Measurements from ENCODE around the gene HMX1.

The HMX1 gene

GRCh38 chr4:8910100-8910821 lies 38.6 kb upstream of the HMX1 start:
- DNase-seq (ENCODE audit: low spot score): no peak

GRCh38 chr4:8909548-8909947 lies 37.9 kb upstream of the HMX1 start:
- DNase-seq (ENCODE audit: low spot score): no peak

DNA sequence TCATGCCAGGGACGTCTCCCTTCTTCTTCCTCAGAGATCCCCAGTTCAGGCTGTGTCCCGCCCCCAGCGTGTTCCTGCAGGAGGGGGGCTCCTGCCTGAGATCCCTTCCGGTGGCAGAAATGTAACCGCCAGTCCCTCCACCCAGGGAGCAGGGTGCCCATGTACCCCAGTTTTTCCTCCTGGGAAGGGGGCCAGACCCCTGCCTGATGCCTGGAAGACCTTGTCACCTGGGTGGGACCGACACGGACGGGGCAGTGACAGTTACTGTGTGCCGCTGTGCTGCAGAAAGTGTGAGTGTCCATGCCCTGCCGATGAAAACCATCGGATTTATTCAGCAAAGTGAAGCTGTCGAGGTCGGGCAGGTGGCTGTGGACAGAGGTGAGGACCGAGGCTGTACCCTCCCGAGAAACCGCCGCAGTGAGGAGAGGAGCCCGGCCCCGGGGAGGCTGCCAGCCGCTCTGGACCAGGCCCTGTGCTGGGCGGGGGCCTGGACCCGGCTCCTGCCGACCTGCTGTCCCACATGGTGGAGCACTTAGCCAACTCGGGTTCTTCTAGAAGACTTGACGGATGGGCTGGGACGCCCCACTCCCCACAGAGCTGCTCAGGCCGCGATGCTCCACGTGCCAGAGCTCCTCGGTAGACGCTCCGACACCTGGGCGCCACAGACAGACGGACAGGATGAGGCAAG lies 36.7 kb upstream of the HMX1 start:
- DNase-seq (ENCODE audit: low spot score): no peak

DNA sequence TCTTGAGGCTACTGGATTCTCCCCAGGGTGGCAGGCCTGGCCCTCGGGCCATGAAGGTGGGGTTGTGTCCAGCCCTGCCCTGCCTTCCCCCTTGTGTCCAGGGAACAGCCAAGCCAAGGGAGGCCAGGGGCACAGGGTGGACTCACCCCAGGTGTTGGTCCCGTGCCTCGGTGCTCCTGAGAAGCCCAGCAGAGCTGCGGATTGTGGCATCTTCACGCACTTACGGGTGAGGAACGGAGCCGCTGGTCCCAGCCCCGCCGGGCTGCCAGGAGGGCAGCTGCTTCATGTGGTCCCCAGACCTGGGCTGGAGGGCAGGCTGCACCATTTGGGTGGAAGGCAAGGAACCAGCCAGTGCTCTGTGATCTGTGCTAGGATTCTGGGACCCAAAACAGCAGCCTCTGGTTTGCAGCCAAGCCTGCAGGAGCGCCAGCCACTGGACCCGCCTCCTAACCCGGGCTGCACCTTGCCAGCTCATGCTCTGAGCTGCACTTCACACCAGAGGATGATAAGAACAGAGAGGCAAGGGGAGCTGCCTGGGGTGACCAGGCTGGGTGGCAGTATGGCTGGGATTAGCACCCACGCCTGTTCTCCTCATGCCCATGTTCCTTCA lies 36.1 kb upstream of the HMX1 start:
- no peak for DNase-seq (ENCODE audit: low spot score)

DNA sequence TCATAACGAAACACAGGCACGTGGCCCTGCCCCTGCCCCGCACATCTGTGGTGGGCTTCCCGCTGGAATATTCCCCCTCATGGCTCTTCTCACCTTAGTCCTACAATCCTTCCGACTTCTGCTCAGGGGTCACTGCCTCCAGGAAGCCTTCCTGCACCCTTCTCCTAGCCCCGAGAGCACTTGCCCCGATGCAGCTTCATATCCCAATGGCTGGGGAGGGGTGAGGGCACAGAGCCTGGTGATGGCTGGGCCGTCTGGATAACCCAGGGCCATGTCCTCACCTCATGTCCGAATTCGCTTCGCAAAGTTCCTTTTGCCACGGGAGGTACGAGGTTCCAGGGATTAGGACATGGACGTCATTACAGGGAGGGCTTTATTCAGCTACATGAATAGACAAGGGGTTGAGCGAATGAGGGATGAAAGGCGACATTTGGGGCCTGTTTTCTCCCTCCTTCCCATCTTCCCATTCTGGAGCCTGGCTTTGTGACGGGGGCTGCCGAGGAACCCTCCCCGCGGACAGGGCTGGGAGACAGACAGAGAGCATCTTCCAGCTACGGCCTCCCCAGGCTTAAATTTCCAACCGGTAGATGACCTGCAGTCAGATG lies 35.5 kb upstream of the HMX1 start:
- no peak for DNase-seq (ENCODE audit: low spot score)

- DNase-seq (ENCODE audit: low spot score): no peak
Measured at GRCh38 chr4:8906668-8906970, 35.0 kb upstream of the HMX1 start.

DNA sequence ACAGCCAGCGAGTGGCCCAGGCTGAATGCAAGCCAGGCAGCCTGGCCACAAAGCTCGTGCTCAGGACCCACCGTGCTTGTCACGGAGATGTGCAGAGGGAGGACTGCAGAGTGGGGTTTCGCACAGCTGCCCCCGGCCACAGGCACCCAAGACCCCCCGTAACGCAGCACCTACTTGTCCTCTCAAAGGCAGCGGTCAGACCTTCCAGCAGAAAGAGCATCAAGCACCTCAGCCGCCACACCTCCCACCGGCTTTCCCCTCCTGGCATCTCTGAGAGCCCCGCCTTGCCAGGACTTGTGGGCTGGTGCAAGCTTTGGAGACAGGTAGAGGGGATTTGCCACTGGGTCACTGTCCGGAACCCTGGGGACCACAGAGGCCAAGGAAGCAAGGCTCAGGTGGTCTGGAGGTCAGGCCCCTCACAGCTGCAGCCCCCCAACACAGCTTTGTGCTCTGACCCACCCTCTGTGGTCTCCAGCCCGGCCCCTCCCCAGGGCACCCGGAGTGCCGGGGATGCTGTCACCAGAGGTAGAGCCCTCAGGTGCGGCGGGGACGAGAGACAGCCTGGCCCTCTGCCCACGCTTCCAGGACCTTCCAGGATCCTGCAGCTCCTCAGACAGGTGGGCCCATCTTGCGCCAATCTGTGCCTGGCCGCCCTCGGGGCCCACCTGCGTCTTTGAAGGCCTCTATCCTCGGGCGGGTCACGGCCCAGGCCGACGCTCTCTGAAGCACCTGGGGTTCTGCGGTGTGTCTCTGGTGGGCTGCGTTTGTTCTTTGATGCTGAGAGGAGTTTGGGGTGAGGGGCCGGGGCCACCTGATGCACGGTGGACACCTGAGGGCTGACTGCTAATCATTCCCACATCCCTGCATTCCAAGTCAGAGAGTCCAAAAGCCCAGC lies 34.4 kb upstream of the HMX1 start:
- no peak for DNase-seq (ENCODE audit: low spot score)

- DNase-seq (ENCODE audit: low spot score): no peak
Measured at GRCh38 chr4:8905226-8905772, 33.7 kb upstream of the HMX1 start.

GRCh38 chr4:8904666-8905065 lies 33.0 kb upstream of the HMX1 start:
- DNase-seq (ENCODE audit: low spot score): no peak

GRCh38 chr4:8904041-8904501 lies 32.4 kb upstream of the HMX1 start:
- no peak for DNase-seq (ENCODE audit: low spot score)

- DNase-seq (ENCODE audit: low spot score): no peak
Measured at GRCh38 chr4:8901335-8901734, 29.7 kb upstream of the HMX1 start.

- DNase-seq (ENCODE audit: low spot score): no peak
Measured at GRCh38 chr4:8900588-8900987, 28.9 kb upstream of the HMX1 start.

DNA sequence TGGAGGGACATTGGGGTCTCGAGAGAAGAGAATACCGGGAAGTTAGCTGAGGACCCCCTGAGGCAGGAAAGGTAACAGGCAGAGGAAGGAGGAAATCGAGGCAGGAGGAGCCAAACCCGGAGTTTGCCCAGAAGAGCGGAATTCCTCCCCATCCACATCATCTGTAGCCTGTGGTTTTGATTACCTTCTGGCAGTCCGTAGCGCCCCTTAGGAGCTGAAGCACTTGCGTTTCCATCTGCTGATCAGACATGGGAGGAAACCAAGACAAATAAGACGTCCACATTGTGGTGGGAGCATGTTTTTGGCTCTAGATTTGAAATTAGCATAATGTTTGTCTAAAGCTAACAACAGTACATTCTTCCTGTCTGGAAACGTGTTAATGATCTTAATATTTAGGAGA lies 26.8 kb upstream of the HMX1 start:
- DNase-seq (ENCODE audit: low spot score): no peak

- no peak for DNase-seq (ENCODE audit: low spot score)
Measured at GRCh38 chr4:8897251-8898167, 25.9 kb upstream of the HMX1 start.

- no peak for DNase-seq (ENCODE audit: low spot score)
Measured at GRCh38 chr4:8896506-8896905, 24.9 kb upstream of the HMX1 start.

- DNase-seq (ENCODE audit: low spot score): no peak
Measured at GRCh38 chr4:8896071-8896470, 24.4 kb upstream of the HMX1 start.

DNA sequence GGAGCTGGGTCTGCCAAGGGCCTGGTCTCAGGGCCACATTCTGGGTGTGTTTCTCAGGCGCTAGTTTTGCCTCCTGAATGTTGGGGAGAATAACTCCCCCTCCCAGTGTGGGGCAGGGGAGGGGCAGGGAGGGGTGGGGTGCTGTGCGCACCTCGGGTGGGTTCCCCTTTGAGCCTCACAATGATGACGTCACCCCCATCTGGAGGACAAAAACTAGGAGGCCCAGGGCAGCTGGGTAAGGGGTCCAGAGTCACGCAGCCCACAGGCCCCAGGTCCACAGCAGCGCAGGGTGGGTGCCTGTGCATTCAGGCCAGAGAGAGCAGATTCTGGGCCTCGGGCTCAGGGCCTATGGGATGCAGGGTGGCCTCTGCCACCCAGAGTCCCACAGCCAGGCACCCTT lies 23.7 kb upstream of the HMX1 start:
- DNase-seq (ENCODE audit: low spot score): no peak

- DNase-seq (ENCODE audit: low spot score): no peak
Measured at GRCh38 chr4:8894424-8894816, 22.8 kb upstream of the HMX1 start.

DNA sequence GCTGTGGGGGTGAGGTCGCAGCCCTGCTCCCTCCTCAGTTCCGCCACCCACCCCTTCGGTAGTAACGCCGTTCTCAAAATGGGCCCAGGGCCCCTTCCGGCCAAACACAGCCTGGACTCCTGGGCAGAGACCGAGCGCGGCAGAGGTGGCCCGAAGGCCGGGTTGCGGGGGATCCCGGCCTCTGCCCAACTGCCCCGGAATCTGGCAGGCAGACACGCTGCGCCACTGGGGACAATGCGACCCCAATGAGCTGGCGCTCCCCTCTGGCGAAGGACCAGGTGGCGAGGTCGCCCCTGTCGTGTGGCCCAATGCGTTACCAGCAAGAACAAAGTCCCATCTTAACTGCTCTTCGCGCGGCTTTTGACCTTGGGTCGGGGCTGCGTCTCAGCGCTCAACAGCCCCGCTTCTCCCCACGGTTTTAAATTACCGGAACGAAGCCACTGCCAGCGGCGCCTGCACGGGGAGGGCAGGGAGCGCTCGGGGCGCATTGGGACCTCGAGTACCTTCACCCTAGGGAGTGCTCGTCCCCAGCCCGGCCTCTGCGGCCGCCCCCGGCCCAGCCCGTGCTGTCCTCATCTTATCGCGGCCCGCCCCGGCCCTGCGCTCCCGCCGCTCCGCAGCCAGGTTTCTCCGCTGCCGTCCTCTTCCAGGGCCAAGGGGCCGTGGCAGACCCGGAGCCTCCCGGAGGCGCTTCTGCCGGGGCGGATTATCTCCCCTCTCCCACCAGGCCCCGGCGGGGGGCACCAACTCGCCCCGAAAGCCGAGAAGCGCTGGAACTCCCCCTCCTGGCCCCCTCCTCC lies 22.2 kb upstream of the HMX1 start:
- no peak for DNase-seq (ENCODE audit: low spot score)

DNA sequence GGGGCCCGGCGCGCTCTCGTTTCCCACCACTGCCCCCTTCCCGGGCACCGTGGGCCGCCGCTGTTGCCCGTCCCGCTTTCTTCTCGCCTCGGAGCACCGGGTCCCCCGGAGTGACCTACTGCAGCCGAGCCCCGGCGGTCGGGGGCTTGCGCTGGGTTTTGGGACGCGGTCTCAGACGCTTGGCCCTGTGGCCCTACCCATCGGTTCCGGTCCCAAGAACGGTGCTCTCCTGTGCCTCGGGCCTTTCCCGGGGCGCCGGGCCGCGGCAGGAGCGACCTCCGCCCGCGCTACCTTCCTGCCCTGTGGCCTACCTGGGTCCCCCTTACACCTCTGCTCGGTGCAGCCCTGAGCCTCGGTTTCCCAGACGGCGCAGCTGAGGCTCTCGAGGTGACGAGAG lies 21.6 kb upstream of the HMX1 start:
- no peak for DNase-seq (ENCODE audit: low spot score)
